Osteocyte (in vitro differentiated cells): ENCODE measurements around the gene RYR2. TPM values are rescaled to one million over a fixed set of nuclear protein-coding genes. Genes with fewer than 3 reads are reported as not detected.

Experiments used
- DNase-seq: peaks from one replicate; pipeline ENCODE4 v3.0.0; 2021; ENCODE audit warnings: mixed read lengths; ENCODE audit not compliant: unreplicated experiment; ENCODE audit errors: extremely low spot score
- H3K27ac Mint-ChIP-seq: one replicate; pipeline ENCODE4 v1.8.0; 2021; ENCODE audit warnings: mild to moderate bottlenecking, mixed read lengths; ENCODE audit not compliant: unreplicated experiment
- H3K27me3 Mint-ChIP-seq: one replicate; pipeline ENCODE4 v1.8.0; 2021; ENCODE audit warnings: mixed read lengths; ENCODE audit not compliant: unreplicated experiment
- H3K36me3 Mint-ChIP-seq: one replicate; pipeline ENCODE4 v1.8.0; 2021; ENCODE audit warnings: mixed read lengths; ENCODE audit not compliant: unreplicated experiment
- H3K4me1 Mint-ChIP-seq: one replicate; pipeline ENCODE4 v1.8.0; 2021; ENCODE audit warnings: mixed read lengths; ENCODE audit not compliant: unreplicated experiment
- H3K4me3 Mint-ChIP-seq: one replicate; pipeline ENCODE4 v1.8.0; 2021; ENCODE audit warnings: mild to moderate bottlenecking, moderate library complexity, mixed read lengths; ENCODE audit not compliant: unreplicated experiment
- H3K9me3 Mint-ChIP-seq: one replicate; pipeline ENCODE4 v1.8.0; 2021; ENCODE audit warnings: mixed read lengths; ENCODE audit not compliant: unreplicated experiment
- total RNA-seq: library from RNA; stranded (reverse); gene quantifications from 2 replicates; pipeline ENCODE4 v1.2.1, GENCODE V29; 2021
- TF ChIP-seq, protein P1 (sequence below): fragments of 200-600 bp; sonication (generic); IDR thresholded peaks from 2 replicates; pipeline ENCODE4 v1.5.0; 2021; ENCODE audit warnings: antibody characterized with exemption, mild to moderate bottlenecking, moderate library complexity

The RYR2 gene
- total RNA-seq, 1 donor from 2014 or later = 0.03 TPM

GRCh38 chr1:237152506-237153335, 110.7 kb downstream of the RYR2 start:
- Mint-ChIP-seq H3K4me3 (no peak overlapping the region), H3K27ac (no peak overlapping the region), H3K4me1 (no peaks in the 10 kb centered on the region), H3K27me3 (no peaks in the 10 kb centered on the region), H3K9me3 (peaks cover 9% of the 10 kb centered on the region), H3K36me3 (no peaks in the 10 kb centered on the region)
- no peak for DNase-seq
- TF ChIP-seq, protein P1, sequence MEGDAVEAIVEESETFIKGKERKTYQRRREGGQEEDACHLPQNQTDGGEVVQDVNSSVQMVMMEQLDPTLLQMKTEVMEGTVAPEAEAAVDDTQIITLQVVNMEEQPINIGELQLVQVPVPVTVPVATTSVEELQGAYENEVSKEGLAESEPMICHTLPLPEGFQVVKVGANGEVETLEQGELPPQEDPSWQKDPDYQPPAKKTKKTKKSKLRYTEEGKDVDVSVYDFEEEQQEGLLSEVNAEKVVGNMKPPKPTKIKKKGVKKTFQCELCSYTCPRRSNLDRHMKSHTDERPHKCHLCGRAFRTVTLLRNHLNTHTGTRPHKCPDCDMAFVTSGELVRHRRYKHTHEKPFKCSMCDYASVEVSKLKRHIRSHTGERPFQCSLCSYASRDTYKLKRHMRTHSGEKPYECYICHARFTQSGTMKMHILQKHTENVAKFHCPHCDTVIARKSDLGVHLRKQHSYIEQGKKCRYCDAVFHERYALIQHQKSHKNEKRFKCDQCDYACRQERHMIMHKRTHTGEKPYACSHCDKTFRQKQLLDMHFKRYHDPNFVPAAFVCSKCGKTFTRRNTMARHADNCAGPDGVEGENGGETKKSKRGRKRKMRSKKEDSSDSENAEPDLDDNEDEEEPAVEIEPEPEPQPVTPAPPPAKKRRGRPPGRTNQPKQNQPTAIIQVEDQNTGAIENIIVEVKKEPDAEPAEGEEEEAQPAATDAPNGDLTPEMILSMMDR = no peak

DNA sequence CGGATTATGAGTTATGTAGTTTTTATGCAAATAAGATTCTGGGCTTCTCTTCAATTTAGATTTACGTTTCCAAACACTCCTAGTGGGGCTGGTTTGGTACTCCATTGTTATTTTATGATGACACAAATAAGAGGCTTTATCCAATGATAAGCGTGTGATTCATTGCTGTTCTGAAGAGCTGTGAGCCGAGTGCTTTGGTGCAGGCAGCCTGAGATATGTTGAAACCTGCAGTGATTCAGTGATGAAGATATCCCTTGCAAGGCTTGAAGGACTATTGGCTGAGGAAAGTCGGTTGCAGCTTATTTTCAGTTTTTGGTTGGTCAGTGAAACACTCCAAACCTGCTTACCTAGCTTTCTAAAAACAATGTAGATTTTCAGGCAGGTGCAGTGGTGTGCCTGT, 112.2 kb downstream of the RYR2 start:
- TF ChIP-seq, protein P1 = no peak
- peaks cover 9% of the 10 kb centered on the region for H3K9me3 Mint-ChIP-seq
- DNase-seq = no peak
- H3K4me1 Mint-ChIP-seq = no peaks in the 10 kb centered on the region
- H3K27me3 Mint-ChIP-seq = no peaks in the 10 kb centered on the region
- H3K27ac Mint-ChIP-seq = no peak overlapping the region
- no peak overlapping the region for H3K4me3 Mint-ChIP-seq
- H3K36me3 Mint-ChIP-seq = no peaks in the 10 kb centered on the region

DNA sequence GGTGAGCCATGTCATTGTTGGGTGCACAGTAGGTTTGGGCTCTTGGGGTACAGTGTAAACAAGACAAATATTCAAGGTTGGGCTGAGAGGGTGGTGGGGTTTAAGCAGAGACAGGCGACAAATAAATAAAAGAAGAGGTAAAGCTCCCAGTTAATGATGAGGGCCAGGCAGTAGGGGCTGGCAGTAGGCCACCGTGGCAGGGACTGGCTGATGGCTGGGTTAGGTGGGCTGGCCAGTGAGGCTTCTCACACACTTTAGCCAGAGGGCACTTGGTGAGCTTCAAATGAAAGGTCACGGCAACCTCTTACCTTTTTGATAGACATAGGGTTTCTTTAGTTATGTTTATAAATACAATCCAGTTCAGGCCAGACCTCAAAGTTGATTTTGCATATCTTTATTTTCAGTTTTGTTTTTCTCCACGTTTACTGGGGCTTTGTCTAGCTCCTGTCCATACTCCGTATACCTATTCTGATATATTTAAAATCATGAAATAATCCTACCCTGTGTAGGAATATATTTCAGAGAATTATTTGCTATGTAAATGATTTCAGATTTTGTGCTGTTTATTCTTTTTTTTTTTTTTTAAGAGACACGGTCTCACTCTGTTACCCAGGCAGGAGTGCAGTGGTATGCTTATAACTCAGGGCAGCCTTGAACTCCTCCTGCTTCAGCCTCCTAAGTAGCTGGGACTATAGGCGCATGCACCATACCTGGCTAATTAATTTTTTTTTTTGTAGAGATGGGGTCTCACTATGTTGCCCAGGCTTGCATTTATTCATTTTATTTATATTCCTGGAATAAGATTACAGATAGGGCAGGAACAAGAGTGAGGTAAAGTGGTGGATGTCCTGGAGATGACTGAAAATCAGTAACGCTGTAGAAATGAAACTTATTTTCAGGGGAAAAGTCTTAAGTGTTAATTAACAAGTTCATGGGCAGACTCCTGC, 122.7 kb downstream of the RYR2 start:
- Mint-ChIP-seq H3K27ac (no peak overlapping the region), H3K9me3 (no peaks in the 10 kb centered on the region)

DNA sequence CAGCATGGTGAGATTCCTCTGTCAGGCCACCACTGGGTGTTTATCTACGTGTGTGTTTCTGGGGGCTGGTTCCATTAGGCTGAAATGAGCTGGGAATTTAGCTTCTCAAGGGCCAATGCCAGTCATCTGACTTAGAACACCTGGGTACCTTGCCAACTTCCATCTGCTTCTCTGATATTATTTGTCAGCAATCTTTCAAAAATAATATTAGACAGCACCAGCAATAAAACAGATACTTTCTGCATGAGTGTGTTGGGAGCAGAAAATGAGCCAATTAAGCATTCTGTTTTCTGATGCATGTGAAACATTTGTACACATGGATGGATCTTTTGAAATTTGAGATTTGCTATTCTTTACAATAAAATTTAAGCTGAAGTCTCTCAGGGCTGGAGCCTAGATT, 124.1 kb downstream of the RYR2 start:
- TF ChIP-seq, protein P1 = no peak
- H3K27ac Mint-ChIP-seq = no peak overlapping the region
- no peaks in the 10 kb centered on the region for H3K9me3 Mint-ChIP-seq
- DNase-seq = no peak
- H3K36me3 Mint-ChIP-seq = no peaks in the 10 kb centered on the region
- H3K4me1 Mint-ChIP-seq = no peaks in the 10 kb centered on the region
- no peaks in the 10 kb centered on the region for H3K27me3 Mint-ChIP-seq
- no peak overlapping the region for H3K4me3 Mint-ChIP-seq

More for the DNA sequence above, 122.7 kb downstream of the RYR2 start:
- no peaks in the 10 kb centered on the region for H3K36me3 Mint-ChIP-seq
- TF ChIP-seq, protein P1 = no peak
- no peaks in the 10 kb centered on the region for H3K4me1 Mint-ChIP-seq
- no peak for DNase-seq
- no peak overlapping the region for H3K4me3 Mint-ChIP-seq
- no peaks in the 10 kb centered on the region for H3K27me3 Mint-ChIP-seq
